ENCODE data around the gene MYO5C. TPM values are rescaled to one million over a fixed set of nuclear protein-coding genes. Genes with fewer than 3 reads are reported as not detected.

MYO5C gene
- total and polyA plus RNA-seq, 2 of the 8 experiments (the other 6 are each of a cell fraction or from before 2014, with no cell fraction given) = 8.2 to 26.7 TPM

DNA sequence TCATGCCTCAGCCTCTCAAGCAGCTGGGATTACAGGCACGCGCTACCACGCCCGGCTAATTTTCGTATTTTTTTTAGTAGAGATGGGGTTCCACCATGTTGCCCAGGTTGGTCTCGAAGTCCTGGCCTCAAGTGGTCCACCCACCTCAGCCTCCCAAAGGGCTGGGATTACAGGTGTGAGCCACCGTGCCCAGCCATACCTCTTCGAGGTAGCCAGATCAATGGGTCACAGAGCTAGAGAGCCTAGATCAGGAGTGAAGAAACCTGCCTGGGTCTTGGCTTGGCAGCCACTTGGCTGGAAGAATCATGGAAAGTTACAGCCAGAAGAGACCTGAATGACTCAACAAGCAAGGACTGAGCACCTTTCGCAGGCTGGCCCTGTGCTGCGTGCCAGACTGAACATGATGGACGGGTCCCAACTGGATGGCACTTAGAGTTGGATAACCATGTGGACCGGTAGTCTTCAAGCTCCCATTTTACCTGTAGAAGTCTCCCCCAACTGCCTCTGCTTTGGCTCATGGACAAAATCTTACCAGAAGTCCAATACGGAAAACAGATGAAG lies 134.1 kb downstream of the MYO5C start (continued):
- TF ChIP-seq, protein P1, sequence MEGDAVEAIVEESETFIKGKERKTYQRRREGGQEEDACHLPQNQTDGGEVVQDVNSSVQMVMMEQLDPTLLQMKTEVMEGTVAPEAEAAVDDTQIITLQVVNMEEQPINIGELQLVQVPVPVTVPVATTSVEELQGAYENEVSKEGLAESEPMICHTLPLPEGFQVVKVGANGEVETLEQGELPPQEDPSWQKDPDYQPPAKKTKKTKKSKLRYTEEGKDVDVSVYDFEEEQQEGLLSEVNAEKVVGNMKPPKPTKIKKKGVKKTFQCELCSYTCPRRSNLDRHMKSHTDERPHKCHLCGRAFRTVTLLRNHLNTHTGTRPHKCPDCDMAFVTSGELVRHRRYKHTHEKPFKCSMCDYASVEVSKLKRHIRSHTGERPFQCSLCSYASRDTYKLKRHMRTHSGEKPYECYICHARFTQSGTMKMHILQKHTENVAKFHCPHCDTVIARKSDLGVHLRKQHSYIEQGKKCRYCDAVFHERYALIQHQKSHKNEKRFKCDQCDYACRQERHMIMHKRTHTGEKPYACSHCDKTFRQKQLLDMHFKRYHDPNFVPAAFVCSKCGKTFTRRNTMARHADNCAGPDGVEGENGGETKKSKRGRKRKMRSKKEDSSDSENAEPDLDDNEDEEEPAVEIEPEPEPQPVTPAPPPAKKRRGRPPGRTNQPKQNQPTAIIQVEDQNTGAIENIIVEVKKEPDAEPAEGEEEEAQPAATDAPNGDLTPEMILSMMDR (IDR thresholded peaks at IDR 0.05; ENCODE audit: control extremely low read depth in 1 of 3, insufficient read depth in 1 of 3, low read depth in 1 of 3, low read length in 3 of 3) = no peak

Data from H1 (cell line).